Lower leg skin (tissue), 4 donors: ENCODE results near the gene PASK. TPM values are rescaled to one million over a fixed set of nuclear protein-coding genes. Genes with fewer than 3 reads are reported as not detected.

Source experiments
- DNase-seq, 2 donors: peaks; one replicate each; pipeline ENCODE4 v3.0.0-alpha.2; 2019; ENCODE audit warnings: low spot score in 2 of 2
- H3K4me3 ChIP-seq: fragments of 200-600 bp; sonication (generic); 2 replicates; pipeline ENCODE4 v1.5.1; 2017; ENCODE audit warnings: mild to moderate bottlenecking, low read depth; ENCODE audit not compliant: poor library complexity, severe bottlenecking
- CTCF ChIP-seq, 3 donors: fragments of 450-650 bp; IDR thresholded peaks; one replicate each; pipeline ENCODE4 v1.5.1; 2016; ENCODE audit warnings: antibody characterized with exemption in 3 of 3, mild to moderate bottlenecking in 3 of 3, moderate library complexity in 2 of 3
- POLR2A ChIP-seq, 2 donors: fragments of 450-650 bp; IDR thresholded peaks; one replicate each; pipeline ENCODE4 v1.6.1; 2016 to 2017; ENCODE audit warnings: antibody characterized with exemption in 2 of 2, mild to moderate bottlenecking in 1 of 2, moderate library complexity in 1 of 2
- WGBS, 2 donors: methylation state at CpG; one replicate each; pipeline ENCODE4 v1.1.5; 2018; 5-methylcytosine and 5-hydroxymethylcytosine counted together
- intact Hi-C: fragments of 100-400 bp; cut with DNase I; formaldehyde crosslinking; loops from one replicate; pipeline ENCODE4 v1.15.0; 2023; ENCODE audit warnings: low total_unique reads
- total RNA-seq, 4 donors: library from RNA; depleted of rRNA; stranded (reverse); fragments of >200 nt; gene quantifications; one replicate each; pipeline ENCODE4 v1.1.0, GENCODE V29; 2016

The PASK gene
- total RNA-seq, 4 donors from 2014 or later: 4.8 to 11.9 (median 6.5) TPM

GRCh38 chr2:241136661-241137260 is 12.5 kb downstream of the PASK start:
- TF ChIP-seq POLR2A (IDR thresholded peaks at IDR 0.05) (no peak), CTCF (IDR thresholded peaks at IDR 0.05) (no peak)
- intact Hi-C loops: no loop called here
- H3K4me3 ChIP-seq: no peak overlapping the region
- DNase-seq: no peak
- WGBS, 2 donors: 92 to 96% methylated on average over 24 to 25 of the region's 25 CpGs

- intact Hi-C loops: no loop called here
- 95 to 96% methylated on average over 8 of the region's 8 CpGs for WGBS, 2 donors
- no peak overlapping the region for H3K4me3 ChIP-seq
- DNase-seq: no peak
- TF ChIP-seq CTCF (IDR thresholded peaks at IDR 0.05) (no peak), POLR2A (IDR thresholded peaks at IDR 0.05) (no peak)
Observed at GRCh38 chr2:241136191-241136590, 13.1 kb downstream of the PASK start.

GRCh38 chr2:241135737-241136136 is 13.5 kb downstream of the PASK start:
- no peak overlapping the region for H3K4me3 ChIP-seq
- 89 to 90% methylated on average over 9 of the region's 9 CpGs for WGBS, 2 donors
- DNase-seq: no peak
- TF ChIP-seq POLR2A (IDR thresholded peaks at IDR 0.05): no peak
- no peak for TF ChIP-seq CTCF (IDR thresholded peaks at IDR 0.05)
- intact Hi-C loops: no loop called here

GRCh38 chr2:241134711-241135110 is 14.6 kb downstream of the PASK start:
- 86 to 95% methylated on average over 4 to 7 of the region's 7 CpGs for WGBS, 2 donors

GRCh38 chr2:241133436-241133820 is 15.8 kb downstream of the PASK start:
- TF ChIP-seq CTCF (IDR thresholded peaks at IDR 0.05): no peak
- no peak for TF ChIP-seq POLR2A (IDR thresholded peaks at IDR 0.05)
- 96 to 99% methylated on average over 8 to 10 of the region's 10 CpGs for WGBS, 2 donors
- H3K4me3 ChIP-seq: no peak overlapping the region
- intact Hi-C loops: no loop called here
- DNase-seq: no peak

More at GRCh38 chr2:241134711-241135110, 14.6 kb downstream of the PASK start:
- DNase-seq: no peak
- TF ChIP-seq CTCF (IDR thresholded peaks at IDR 0.05) (no peak), POLR2A (IDR thresholded peaks at IDR 0.05) (no peak)
- intact Hi-C loops: no loop called here
- no peak overlapping the region for H3K4me3 ChIP-seq
